Measurements from ENCODE around the gene TRAPPC2L. TPM values are rescaled to one million over a fixed set of nuclear protein-coding genes. Genes with fewer than 3 reads are reported as not detected.

TRAPPC2L gene
- total and polyA plus RNA-seq, 2 of the 13 experiments (the other 11 are each of a cell fraction or from before 2014, with no cell fraction given) = 96.3 to 107 TPM

DNA sequence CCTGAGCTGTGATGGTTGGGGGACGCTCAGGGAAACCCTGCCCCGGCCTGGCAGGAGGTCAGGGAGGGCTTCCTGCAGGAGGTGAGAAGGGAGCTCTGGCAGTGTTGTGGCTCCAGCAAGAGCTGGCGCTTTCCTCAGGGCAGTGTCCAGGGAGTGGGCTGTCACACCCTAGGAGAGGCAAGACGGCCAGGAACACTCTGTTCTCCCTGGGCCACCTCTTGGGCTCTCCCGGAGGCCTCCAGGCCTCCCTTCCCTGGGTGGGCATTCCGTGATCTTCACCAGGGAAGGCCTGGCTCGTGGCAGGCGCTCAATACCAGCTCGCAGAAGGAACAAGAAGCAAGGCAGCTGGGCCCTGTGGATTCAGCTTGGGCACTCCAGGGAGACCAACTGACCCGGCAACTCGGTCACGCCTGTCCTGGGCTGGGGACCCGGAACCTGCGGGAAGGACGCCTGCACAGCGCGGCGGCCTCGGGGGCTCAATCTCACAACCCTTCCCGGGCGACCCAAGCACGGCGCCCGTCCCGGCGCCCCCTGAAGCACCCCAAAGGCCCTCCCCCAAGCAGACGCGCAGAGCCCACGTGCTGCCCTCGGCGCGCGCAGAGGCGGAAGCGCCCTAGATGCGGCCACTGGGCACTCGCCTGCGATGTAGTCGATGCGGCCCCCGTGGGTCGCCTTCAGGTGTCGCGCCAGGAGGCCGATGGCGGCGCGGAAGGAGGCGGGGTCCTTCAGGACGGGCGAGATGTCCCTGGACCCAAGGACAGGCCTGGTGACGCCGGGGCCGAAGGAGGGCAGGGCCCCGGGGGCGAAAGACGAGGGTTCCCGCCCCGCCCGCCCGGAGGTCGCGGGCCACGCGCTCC lies 45.8 kb upstream of the TRAPPC2L start:
- peak overlapping the region; percentile 90 for H3K9ac ChIP-seq (ENCODE audit: insufficient read depth, low read depth, low read length)
- peak; percentile 51 for ATAC-seq
- H3K4me2 ChIP-seq (ENCODE audit: low read depth, low read length) = peak overlapping the region; percentile 98
- FAIRE-seq = no peak
- WGBS (ENCODE audit: low lambda C conversion rate) = 3% methylated on average over 16 of the region's 65 CpGs
- POLR2A ChIA-PET = interaction anchor here (0.7 to 4.9 kb wide), 16 partner anchors 8 to 407 kb away, joined by 3 to 36 read pairs (median 6); partner anchors contain the start of genes CDH15, CDT1, GALNS and PIEZO1
- no peak overlapping the region for H2AFZ ChIP-seq (ENCODE audit: low read length)
- peak overlapping the region; percentile 76 for H3K27ac ChIP-seq (ENCODE audit: extremely low read length, insufficient read depth, low read length)
- BruUV-seq (replicated peaks) = no TSS peak
- in situ Hi-C loops (cut with HindIII; ENCODE audit: extremely low pct_ligation_motif_present, low pct_unique_long_range_greater_than_20kb) (loop anchor here (5.0 kb wide), 1 partner anchor 46 kb away; the partner anchor contains the start of genes GALNS and TRAPPC2L), intact Hi-C loops (cut with micrococcal nuclease; ENCODE audit: unreplicated experiment) (loop anchor here (5.0 kb wide), 1 partner anchor 54 kb away; no protein-coding TSS in a partner anchor)
- no peaks in the 10 kb centered on the region for H3K9me3 ChIP-seq (ENCODE audit: low read length)
- H3K36me3 ChIP-seq (replicated peaks in 1 of 2; ENCODE audit: control insufficient read depth in 1 of 2, insufficient read depth in 2 of 2, low read length in 2 of 2) = peaks cover 11 to 37% of the 10 kb centered on the region in 2 experiments
- peaks cover 33% of the 10 kb centered on the region for H3K4me1 ChIP-seq (ENCODE audit: insufficient read depth, low read length)
- no peaks in the 10 kb centered on the region for H3K27me3 ChIP-seq (ENCODE audit: control insufficient read depth in 1 of 2, insufficient read depth in 2 of 2, low read length in 2 of 2)
- CTCF ChIA-PET (ENCODE audit: low intra/inter-chr PET ratio, low total read pairs) = interaction anchor here (0.8 to 1.0 kb wide), 2 partner anchors 27 to 28 kb away, joined by 3 read pairs; no protein-coding TSS in a partner anchor
- peaks cover 21% of the 10 kb centered on the region for H3K79me2 ChIP-seq (ENCODE audit: insufficient read depth, low read length)
- DNase-seq (ENCODE audit: low spot score) = peak; percentile 73
- peak overlapping the region; percentile 72 to 90 (median 74) for H3K4me3 ChIP-seq (replicated peaks in 1 of 3; ENCODE audit: insufficient read depth in 1 of 3, low read depth in 2 of 3, low read length in 3 of 3)
- H4K20me1 ChIP-seq (ENCODE audit: insufficient read depth, low read length) = peaks cover 14% of the 10 kb centered on the region; the same call in 1 of the 2 replicates
- no peak for TF ChIP-seq XRCC5 (optimal IDR thresholded peaks at IDR 0.05; ENCODE audit: low read length)
- TF ChIP-seq, protein P1, sequence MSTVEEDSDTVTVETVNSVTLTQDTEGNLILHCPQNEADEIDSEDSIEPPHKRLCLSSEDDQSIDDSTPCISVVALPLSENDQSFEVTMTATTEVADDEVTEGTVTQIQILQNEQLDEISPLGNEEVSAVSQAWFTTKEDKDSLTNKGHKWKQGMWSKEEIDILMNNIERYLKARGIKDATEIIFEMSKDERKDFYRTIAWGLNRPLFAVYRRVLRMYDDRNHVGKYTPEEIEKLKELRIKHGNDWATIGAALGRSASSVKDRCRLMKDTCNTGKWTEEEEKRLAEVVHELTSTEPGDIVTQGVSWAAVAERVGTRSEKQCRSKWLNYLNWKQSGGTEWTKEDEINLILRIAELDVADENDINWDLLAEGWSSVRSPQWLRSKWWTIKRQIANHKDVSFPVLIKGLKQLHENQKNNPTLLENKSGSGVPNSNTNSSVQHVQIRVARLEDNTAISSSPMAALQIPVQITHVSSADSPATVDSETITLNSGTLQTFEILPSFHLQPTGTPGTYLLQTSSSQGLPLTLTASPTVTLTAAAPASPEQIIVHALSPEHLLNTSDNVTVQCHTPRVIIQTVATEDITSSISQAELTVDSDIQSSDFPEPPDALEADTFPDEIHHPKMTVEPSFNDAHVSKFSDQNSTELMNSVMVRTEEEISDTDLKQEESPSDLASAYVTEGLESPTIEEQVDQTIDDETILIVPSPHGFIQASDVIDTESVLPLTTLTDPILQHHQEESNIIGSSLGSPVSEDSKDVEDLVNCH (CRISPR knock-in tag; IDR thresholded peaks at IDR 0.05) = no peak; the same call in none of the 2 replicates
- TF ChIP-seq HMG20A (CRISPR knock-in tag; IDR thresholded peaks at IDR 0.05; ENCODE audit: borderline replicate concordance) = no peak
- TF ChIP-seq, protein P2, sequence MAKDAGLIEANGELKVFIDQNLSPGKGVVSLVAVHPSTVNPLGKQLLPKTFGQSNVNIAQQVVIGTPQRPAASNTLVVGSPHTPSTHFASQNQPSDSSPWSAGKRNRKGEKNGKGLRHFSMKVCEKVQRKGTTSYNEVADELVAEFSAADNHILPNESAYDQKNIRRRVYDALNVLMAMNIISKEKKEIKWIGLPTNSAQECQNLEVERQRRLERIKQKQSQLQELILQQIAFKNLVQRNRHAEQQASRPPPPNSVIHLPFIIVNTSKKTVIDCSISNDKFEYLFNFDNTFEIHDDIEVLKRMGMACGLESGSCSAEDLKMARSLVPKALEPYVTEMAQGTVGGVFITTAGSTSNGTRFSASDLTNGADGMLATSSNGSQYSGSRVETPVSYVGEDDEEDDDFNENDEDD (CRISPR knock-in tag; IDR thresholded peaks at IDR 0.05; ENCODE audit: borderline replicate concordance) = peak; percentile 71; the same call in 1 of the 2 replicates
- TF ChIP-seq IKZF1 (IDR thresholded peaks at IDR 0.05) = no peak
- TF ChIP-seq BCL6 (CRISPR knock-in tag; IDR thresholded peaks at IDR 0.05) = no peak; the same call in 1 of the 2 replicates
- TF ChIP-seq ZNF367 (CRISPR knock-in tag; IDR thresholded peaks at IDR 0.05; ENCODE audit: borderline replicate concordance) = peak; percentile 90; the same call in 1 of the 2 replicates
- TF ChIP-seq ZNF496 (CRISPR knock-in tag; IDR thresholded peaks at IDR 0.05; ENCODE audit: insufficient replicate concordance) = no peak
- TF ChIP-seq, protein P3, sequence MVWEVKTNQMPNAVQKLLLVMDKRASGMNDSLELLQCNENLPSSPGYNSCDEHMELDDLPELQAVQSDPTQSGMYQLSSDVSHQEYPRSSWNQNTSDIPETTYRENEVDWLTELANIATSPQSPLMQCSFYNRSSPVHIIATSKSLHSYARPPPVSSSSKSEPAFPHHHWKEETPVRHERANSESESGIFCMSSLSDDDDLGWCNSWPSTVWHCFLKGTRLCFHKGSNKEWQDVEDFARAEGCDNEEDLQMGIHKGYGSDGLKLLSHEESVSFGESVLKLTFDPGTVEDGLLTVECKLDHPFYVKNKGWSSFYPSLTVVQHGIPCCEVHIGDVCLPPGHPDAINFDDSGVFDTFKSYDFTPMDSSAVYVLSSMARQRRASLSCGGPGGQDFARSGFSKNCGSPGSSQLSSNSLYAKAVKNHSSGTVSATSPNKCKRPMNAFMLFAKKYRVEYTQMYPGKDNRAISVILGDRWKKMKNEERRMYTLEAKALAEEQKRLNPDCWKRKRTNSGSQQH (CRISPR knock-in tag; IDR thresholded peaks at IDR 0.05; ENCODE audit: low read depth) = no peak; the same call in 1 of the 2 replicates
- TF ChIP-seq, protein P4, sequence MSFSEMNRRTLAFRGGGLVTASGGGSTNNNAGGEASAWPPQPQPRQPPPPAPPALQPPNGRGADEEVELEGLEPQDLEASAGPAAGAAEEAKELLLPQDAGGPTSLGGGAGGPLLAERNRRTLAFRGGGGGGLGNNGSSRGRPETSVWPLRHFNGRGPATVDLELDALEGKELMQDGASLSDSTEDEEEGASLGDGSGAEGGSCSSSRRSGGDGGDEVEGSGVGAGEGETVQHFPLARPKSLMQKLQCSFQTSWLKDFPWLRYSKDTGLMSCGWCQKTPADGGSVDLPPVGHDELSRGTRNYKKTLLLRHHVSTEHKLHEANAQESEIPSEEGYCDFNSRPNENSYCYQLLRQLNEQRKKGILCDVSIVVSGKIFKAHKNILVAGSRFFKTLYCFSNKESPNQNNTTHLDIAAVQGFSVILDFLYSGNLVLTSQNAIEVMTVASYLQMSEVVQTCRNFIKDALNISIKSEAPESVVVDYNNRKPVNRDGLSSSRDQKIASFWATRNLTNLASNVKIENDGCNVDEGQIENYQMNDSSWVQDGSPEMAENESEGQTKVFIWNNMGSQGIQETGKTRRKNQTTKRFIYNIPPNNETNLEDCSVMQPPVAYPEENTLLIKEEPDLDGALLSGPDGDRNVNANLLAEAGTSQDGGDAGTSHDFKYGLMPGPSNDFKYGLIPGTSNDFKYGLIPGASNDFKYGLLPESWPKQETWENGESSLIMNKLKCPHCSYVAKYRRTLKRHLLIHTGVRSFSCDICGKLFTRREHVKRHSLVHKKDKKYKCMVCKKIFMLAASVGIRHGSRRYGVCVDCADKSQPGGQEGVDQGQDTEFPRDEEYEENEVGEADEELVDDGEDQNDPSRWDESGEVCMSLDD (CRISPR knock-in tag; IDR thresholded peaks at IDR 0.05; ENCODE audit: borderline replicate concordance) = peak; percentile 69; the same call in 1 of the 2 replicates
- TF ChIP-seq U2AF2 (IDR thresholded peaks at IDR 0.05; ENCODE audit: low read depth, low read length) = no peak
- no peak for TF ChIP-seq SYNCRIP (IDR thresholded peaks at IDR 0.05; ENCODE audit: insufficient read depth, low read depth, low read length)
- peak; percentile 97; the same call in 1 of the 2 replicates for TF ChIP-seq EEA1 (CRISPR knock-in tag; IDR thresholded peaks at IDR 0.05; ENCODE audit: borderline replicate concordance)

Data from HepG2 (cell line).